BLaER1 treated with 17β-estradiol and CSF1 and Interleukin-3, amounts not matched to agents 10 nM and 100 nM (cell line): ENCODE results near the gene CSNK2B.
A peak's percentile ranks its signal among the peaks of the same experiment; 100 is the strongest.

ENCODE experiments used
- H3K27ac ChIP-seq, 11 experiments: shearing (Covaris generic); formaldehyde crosslinking; 2 replicates each; pipeline ENCODE4 v1.8.1; 2022
- H3K27me3 ChIP-seq, 11 experiments: shearing (Covaris generic); formaldehyde crosslinking; 2 replicates each; pipeline ENCODE4 v1.8.1; 2022
- H3K36me3 ChIP-seq, 11 experiments: shearing (Covaris generic); formaldehyde crosslinking; 2 replicates each; pipeline ENCODE4 v1.8.1; 2022
- H3K4me1 ChIP-seq, 10 experiments: shearing (Covaris generic); formaldehyde crosslinking; 2 replicates each; pipeline ENCODE4 v1.8.1; 2022
- H3K4me2 ChIP-seq, 11 experiments: shearing (Covaris generic); formaldehyde crosslinking; 2 replicates each; pipeline ENCODE4 v1.8.1; 2022
- H3K4me3 ChIP-seq, 10 experiments: shearing (Covaris generic); formaldehyde crosslinking; 2 replicates each; pipeline ENCODE4 v1.8.1; 2022
- H3K9ac ChIP-seq, 11 experiments: shearing (Covaris generic); formaldehyde crosslinking; 2 replicates each; pipeline ENCODE4 v1.8.1; 2022
- H3K9me3 ChIP-seq, 11 experiments: shearing (Covaris generic); formaldehyde crosslinking; replicated peaks in 1 of 11; 2 replicates each; pipeline ENCODE4 v1.8.1; 2022
- H4K20me1 ChIP-seq, 11 experiments: shearing (Covaris generic); formaldehyde crosslinking; 2 replicates each; pipeline ENCODE4 v1.8.1; 2022
- Cebpa-rat ChIP-seq, 11 experiments: shearing (Covaris generic); IDR thresholded peaks; 2 replicates each; pipeline ENCODE4 v1.8.1; 2022

The CSNK2B gene

GRCh38 chr6:31665501-31666336, at the start of gene CSNK2B:
Gene CSNK2B, plus strand, starts transcription at chr6:31666080. Its CDS starts 752 bp downstream, at chr6:31666832.
- Histone ChIP-seq H3K9ac (peak within 1 kb of the TSS; percentile 89 to 97 (median 94)), H4K20me1 (peaks cover 2 to 43% (median 24%) of the 10 kb centered on the region in 11 experiments; a peak in 17 of 22 replicates), H3K27me3 (no peaks in the 10 kb centered on the region), H3K4me2 (peak within 1 kb of the TSS; percentile 96 to 100 (median 99)), H3K9me3 (no peaks in the 10 kb centered on the region), H3K36me3 (peaks cover 42 to 70% (median 58%) of the 10 kb centered on the region in 11 experiments), H3K27ac (peak within 1 kb of the TSS; percentile 77 to 99 (median 93)), H3K4me3 (peak within 1 kb of the TSS; percentile 77 to 97 (median 95)), H3K4me1 (peaks cover 47 to 69% (median 57%) of the 10 kb centered on the region in 10 experiments)
- no peak for TF ChIP-seq Cebpa-rat (IDR thresholded peaks at IDR 0.05)

GRCh38 chr6:31617010-31617409, 48.9 kb upstream of the CSNK2B start:
- Histone ChIP-seq H3K4me1 (peaks cover 33 to 72% (median 46%) of the 10 kb centered on the region in 10 experiments), H3K27ac (peak overlapping the region in 3 of 11 experiments; percentile 78 to 83 (median 82); a peak in 5 of 22 replicates), H3K4me2 (peak overlapping the region in 7 of 11 experiments; percentile 74 to 99 (median 95); a peak in 14 of 22 replicates), H3K9me3 (no peaks in the 10 kb centered on the region), H4K20me1 (peaks cover under 1 to 12% (median 6%) of the 10 kb centered on the region in 11 experiments; a peak in 19 of 22 replicates), H3K36me3 (peaks cover 0 to 6% (median 5%) of the 10 kb centered on the region in 11 experiments; a peak in 10 of 22 replicates), H3K27me3 (peaks cover 0 to 4% (median 0%) of the 10 kb centered on the region in 11 experiments; a peak in 2 of 22 replicates), H3K9ac (peak overlapping the region in 4 of 11 experiments; percentile 27 to 82 (median 80); a peak in 6 of 22 replicates), H3K4me3 (peak overlapping the region in 3 of 10 experiments; percentile 56 to 62 (median 62); a peak in 6 of 20 replicates)
- TF ChIP-seq Cebpa-rat (IDR thresholded peaks at IDR 0.05): no peak

GRCh38 chr6:31619805-31620585, 45.9 kb upstream of the CSNK2B start:
- Histone ChIP-seq H4K20me1 (peaks cover 26 to 42% (median 36%) of the 10 kb centered on the region in 11 experiments; a peak in 20 of 22 replicates), H3K27me3 (no peaks in the 10 kb centered on the region), H3K36me3 (peaks cover 20 to 36% (median 35%) of the 10 kb centered on the region in 11 experiments), H3K9ac (peak overlapping the region; percentile 87 to 99 (median 99)), H3K4me1 (peaks cover 35 to 72% (median 42%) of the 10 kb centered on the region in 10 experiments), H3K4me3 (peak overlapping the region; percentile 67 to 99 (median 94)), H3K4me2 (peak overlapping the region; percentile 58 to 96 (median 75)), H3K9me3 (no peaks in the 10 kb centered on the region), H3K27ac (peak overlapping the region; percentile 87 to 99 (median 98))
- no peak for TF ChIP-seq Cebpa-rat (IDR thresholded peaks at IDR 0.05)

GRCh38 chr6:31620586-31621319, 45.1 kb upstream of the CSNK2B start, which contains the start of gene PRRC2A:
Gene PRRC2A, plus strand, starts transcription at chr6:31620715. Its CDS starts 2,075 bp downstream, at chr6:31622790.
- peak within 1 kb of the TSS; percentile 89 to 99 (median 96) for H3K4me3 ChIP-seq
- H3K9me3 ChIP-seq: no peaks in the 10 kb centered on the region
- peak within 1 kb of the TSS; percentile 92 to 99 (median 98) for H3K27ac ChIP-seq
- H3K4me1 ChIP-seq: peaks cover 27 to 64% (median 35%) of the 10 kb centered on the region in 10 experiments
- no peak for TF ChIP-seq Cebpa-rat (IDR thresholded peaks at IDR 0.05)
- peaks cover 26 to 50% (median 43%) of the 10 kb centered on the region in 11 experiments; a peak in 20 of 22 replicates for H4K20me1 ChIP-seq
- peak within 1 kb of the TSS; percentile 93 to 100 (median 96) for H3K4me2 ChIP-seq
- H3K27me3 ChIP-seq: no peaks in the 10 kb centered on the region
- peak within 1 kb of the TSS; percentile 94 to 99 (median 99) for H3K9ac ChIP-seq
- peaks cover 28 to 44% (median 42%) of the 10 kb centered on the region in 11 experiments for H3K36me3 ChIP-seq

DNA sequence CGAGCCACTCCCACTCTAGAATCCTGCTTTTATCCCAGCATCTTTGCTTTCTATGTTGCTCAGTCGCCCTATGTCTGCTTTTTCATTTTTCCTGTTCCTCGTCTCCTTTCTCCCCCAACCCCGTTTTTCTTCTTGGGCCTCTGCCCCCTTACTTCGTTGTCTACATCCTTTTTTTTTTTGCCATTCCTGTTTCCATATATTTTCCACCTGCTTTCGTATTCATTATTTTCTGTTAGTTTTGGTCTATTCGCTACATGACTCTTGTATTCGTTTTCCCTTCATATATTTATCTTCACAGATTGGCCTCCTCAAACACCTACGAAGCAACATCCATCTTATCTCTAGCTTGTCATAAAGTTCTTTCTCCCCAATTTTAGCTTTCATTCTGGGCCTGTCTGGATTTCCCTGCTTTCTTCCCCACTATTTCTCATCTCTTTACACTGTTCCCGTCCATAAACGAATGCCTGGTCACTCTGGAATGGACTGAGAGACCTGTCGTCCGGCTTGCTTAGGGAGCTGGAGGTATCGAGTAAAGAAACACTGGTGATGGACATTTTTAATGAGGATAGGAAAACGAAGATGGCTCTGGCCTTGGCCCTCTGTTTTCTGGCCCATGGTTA, 44.5 kb upstream of the CSNK2B start:
- peak overlapping the region; percentile 94 to 99 (median 99) for H3K9ac ChIP-seq
- H3K27me3 ChIP-seq: no peaks in the 10 kb centered on the region
- peak overlapping the region; percentile 88 to 99 (median 98) for H3K27ac ChIP-seq
- no peaks in the 10 kb centered on the region for H3K9me3 ChIP-seq
- peaks cover 32 to 57% (median 50%) of the 10 kb centered on the region in 11 experiments; a peak in 20 of 22 replicates for H4K20me1 ChIP-seq
- H3K4me1 ChIP-seq: peaks cover 20 to 57% (median 28%) of the 10 kb centered on the region in 10 experiments
- H3K4me2 ChIP-seq: peak overlapping the region; percentile 93 to 100 (median 96)
- TF ChIP-seq Cebpa-rat (IDR thresholded peaks at IDR 0.05): no peak
- H3K36me3 ChIP-seq: peaks cover 35 to 50% (median 49%) of the 10 kb centered on the region in 11 experiments
- peak overlapping the region; percentile 89 to 99 (median 96) for H3K4me3 ChIP-seq

DNA sequence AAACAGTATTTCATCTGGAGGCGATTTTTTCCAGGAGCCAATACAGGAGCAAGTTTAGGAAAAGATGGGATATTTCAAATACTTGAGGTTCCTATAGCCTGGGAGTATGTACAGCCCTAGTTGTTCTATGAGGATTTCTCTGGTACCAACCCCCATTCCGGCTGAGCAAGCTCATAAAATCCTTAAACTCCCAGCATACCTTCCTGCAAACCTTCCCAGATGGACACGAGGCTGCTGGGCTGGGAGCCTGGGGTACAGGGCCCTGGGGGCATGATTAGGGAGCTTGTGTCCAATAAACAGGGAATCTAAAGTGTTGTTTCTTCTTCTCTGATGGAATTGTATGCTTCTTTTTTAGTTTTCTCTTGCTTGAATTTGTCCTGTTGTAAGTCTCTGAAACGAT, 43.9 kb upstream of the CSNK2B start:
- peaks cover 40 to 56% (median 55%) of the 10 kb centered on the region in 11 experiments for H3K36me3 ChIP-seq

GRCh38 chr6:31622684-31623091, 43.2 kb upstream of the CSNK2B start:
- Histone ChIP-seq H3K27me3 (no peaks in the 10 kb centered on the region), H3K36me3 (peaks cover 47 to 63% (median 62%) of the 10 kb centered on the region in 11 experiments), H3K4me1 (peaks cover 17 to 45% (median 23%) of the 10 kb centered on the region in 10 experiments), H3K9me3 (no peaks in the 10 kb centered on the region), H3K4me3 (peak overlapping the region; percentile 89 to 99 (median 96); a peak in 17 of 20 replicates), H4K20me1 (peaks cover 38 to 69% (median 62%) of the 10 kb centered on the region in 11 experiments; a peak in 20 of 22 replicates), H3K4me2 (peak overlapping the region; percentile 93 to 100 (median 96)), H3K9ac (peak overlapping the region; percentile 94 to 99 (median 99); a peak in 21 of 22 replicates), H3K27ac (peak overlapping the region in 6 of 11 experiments; percentile 96 to 99 (median 98); a peak in 5 of 22 replicates)
- no peak for TF ChIP-seq Cebpa-rat (IDR thresholded peaks at IDR 0.05)

More for the DNA sequence above, 43.9 kb upstream of the CSNK2B start:
- Histone ChIP-seq H3K27ac (peak overlapping the region in 10 of 11 experiments; percentile 96 to 99 (median 98); a peak in 20 of 22 replicates), H3K9ac (peak overlapping the region; percentile 94 to 99 (median 99)), H4K20me1 (peaks cover 35 to 62% (median 55%) of the 10 kb centered on the region in 11 experiments; a peak in 20 of 22 replicates), H3K4me1 (peaks cover 17 to 52% (median 23%) of the 10 kb centered on the region in 10 experiments), H3K4me3 (peak overlapping the region; percentile 89 to 99 (median 96)), H3K4me2 (peak overlapping the region; percentile 93 to 100 (median 96)), H3K27me3 (no peaks in the 10 kb centered on the region), H3K9me3 (no peaks in the 10 kb centered on the region)
- TF ChIP-seq Cebpa-rat (IDR thresholded peaks at IDR 0.05): no peak
